Gastroesophageal sphincter (tissue), 4 donors: ENCODE results near the gene KRT12. TPM values are rescaled to one million over a fixed set of nuclear protein-coding genes. Genes with fewer than 3 reads are reported as not detected.

Experiments
- ATAC-seq: fragments of 150-250 bp; one replicate; pipeline ENCODE4 v1.9.1; 2016; ENCODE audit warnings: mild to moderate bottlenecking, moderate library complexity
- H3K27ac ChIP-seq, 4 donors: fragments of 200-600 bp; sonication (generic) in 3 of 4; 1 replicate in 3 of 4; 2 replicates in 1 of 4; pipeline ENCODE4 v1.5.1; 2016 to 2019
- H3K27me3 ChIP-seq: fragments of 200-600 bp; sonication (generic); one replicate; pipeline ENCODE4 v1.5.1; 2019
- H3K36me3 ChIP-seq, 2 donors: fragments of 200-600 bp; sonication (generic); one replicate each; pipeline ENCODE4 v1.5.1; 2019; ENCODE audit warnings: control low read depth in 1 of 2
- H3K4me1 ChIP-seq, 3 donors: fragments of 200-600 bp; sonication (generic); 1 replicate in 2 of 3; 2 replicates in 1 of 3; pipeline ENCODE4 v1.5.1; 2016 to 2019; ENCODE audit warnings: control low read depth in 2 of 3
- H3K4me3 ChIP-seq, 2 donors: fragments of 200-600 bp; sonication (generic); one replicate each; pipeline ENCODE4 v1.5.1; 2019; ENCODE audit warnings: mild to moderate bottlenecking in 1 of 2, moderate library complexity in 1 of 2
- H3K9me3 ChIP-seq, 3 donors: fragments of 200-600 bp; sonication (generic); one replicate each; pipeline ENCODE4 v1.5.1; 2017 to 2019; ENCODE audit warnings: control low read depth in 2 of 3
- CTCF ChIP-seq, 4 experiments: fragments of 200-600 bp in 2 of 4; fragments of 450-650 bp in 2 of 4; sonication (generic) in 1 of 4; IDR thresholded peaks; one replicate each; pipeline ENCODE4 v1.5.1; 2017 to 2019; ENCODE audit warnings: antibody characterized with exemption in 4 of 4, mild to moderate bottlenecking in 2 of 4, moderate library complexity in 2 of 4
- EP300 ChIP-seq: sonication (generic); formaldehyde crosslinking; IDR thresholded peaks from one replicate; pipeline ENCODE4 v1.6.1; 2017; ENCODE audit warnings: antibody characterized with exemption, mild to moderate bottlenecking
- POLR2A ChIP-seq, 2 donors: fragments of 450-650 bp; IDR thresholded peaks; one replicate each; pipeline ENCODE4 v1.6.1; 2017; ENCODE audit warnings: antibody characterized with exemption in 2 of 2, mild to moderate bottlenecking in 2 of 2, moderate library complexity in 1 of 2
- POLR2AphosphoS5 ChIP-seq: sonication (generic); formaldehyde crosslinking; IDR thresholded peaks from one replicate; pipeline ENCODE4 v1.6.1; 2017; ENCODE audit warnings: antibody characterized with exemption
- WGBS, 2 donors: methylation state at CpG; one replicate each; pipeline ENCODE4 v1.1.5; 2018; ENCODE audit warnings: low coverage in 1 of 2; 5-methylcytosine and 5-hydroxymethylcytosine counted together
- total RNA-seq, 4 donors: library from RNA; depleted of rRNA; stranded (reverse); fragments of >200 nt; gene quantifications; one replicate each; pipeline ENCODE4 v1.1.0, GENCODE V29; 2016

The KRT12 gene
- total RNA-seq, 4 donors from 2014 or later: not detected

- Histone ChIP-seq H3K4me3 (no peak overlapping the region), H3K27ac (peak overlapping the region; percentile 28 to 73 (median 66)), H3K27me3 (no peaks in the 10 kb centered on the region), H3K36me3 (peaks cover 0 to under 1% of the 10 kb centered on the region in 2 donors), H3K4me1 (no peaks in the 10 kb centered on the region), H3K9me3 (no peaks in the 10 kb centered on the region)
- 33 to 68% methylated on average over 4 of the region's 4 CpGs for WGBS, 2 donors
- ATAC-seq: peak; percentile 34
- TF ChIP-seq EP300: no peak
- TF ChIP-seq CTCF (IDR thresholded peaks at IDR 0.05): no peak
- TF ChIP-seq POLR2AphosphoS5: no peak
- no peak for TF ChIP-seq POLR2A (IDR thresholded peaks at IDR 0.05)
Measured at GRCh38 chr17:40828454-40829044, 38.5 kb downstream of the KRT12 start.

- Histone ChIP-seq H3K4me1 (no peaks in the 10 kb centered on the region), H3K4me3 (no peak overlapping the region), H3K36me3 (no peaks in the 10 kb centered on the region), H3K27ac (peak overlapping the region; percentile 28 to 73 (median 66)), H3K27me3 (no peaks in the 10 kb centered on the region), H3K9me3 (no peaks in the 10 kb centered on the region)
- WGBS, 2 donors: 56 to 70% methylated on average over 7 of the region's 7 CpGs
- ATAC-seq: peak; percentile 28
- TF ChIP-seq POLR2A (IDR thresholded peaks at IDR 0.05) (no peak), POLR2AphosphoS5 (no peak), EP300 (no peak), CTCF (IDR thresholded peaks at IDR 0.05) (no peak)
Measured at GRCh38 chr17:40827746-40828453, 39.1 kb downstream of the KRT12 start.

GRCh38 chr17:40825599-40825998, 41.4 kb downstream of the KRT12 start:
- Histone ChIP-seq H3K9me3 (no peaks in the 10 kb centered on the region), H3K27me3 (no peaks in the 10 kb centered on the region), H3K4me3 (no peak overlapping the region), H3K4me1 (no peaks in the 10 kb centered on the region), H3K27ac (no peak overlapping the region), H3K36me3 (peaks cover 0 to 9% of the 10 kb centered on the region in 2 donors)
- WGBS, 2 donors: 80 to 90% methylated on average over 2 of the region's 2 CpGs
- ATAC-seq: no peak
- TF ChIP-seq POLR2AphosphoS5: no peak
- no peak for TF ChIP-seq POLR2A (IDR thresholded peaks at IDR 0.05)
- TF ChIP-seq EP300: no peak
- no peak for TF ChIP-seq CTCF (IDR thresholded peaks at IDR 0.05)

GRCh38 chr17:40824015-40824832, 42.8 kb downstream of the KRT12 start:
- Histone ChIP-seq H3K4me3 (no peak overlapping the region), H3K27me3 (no peaks in the 10 kb centered on the region), H3K27ac (no peak overlapping the region), H3K36me3 (peaks cover 0 to 9% of the 10 kb centered on the region in 2 donors), H3K9me3 (no peaks in the 10 kb centered on the region), H3K4me1 (peaks cover 0 to 12% (median 0%) of the 10 kb centered on the region in 3 donors)
- 85% methylated on average over 1 of the region's 1 CpG for WGBS, 2 donors
- TF ChIP-seq POLR2A (IDR thresholded peaks at IDR 0.05) (no peak), CTCF (IDR thresholded peaks at IDR 0.05) (no peak), POLR2AphosphoS5 (no peak), EP300 (no peak)
- ATAC-seq: no peak
